Stimulated activated CD4-positive, alpha-beta T cell treated with anti-CD3 and anti-CD28 coated beads, Interleukin-12 subunit alpha, Interleukin-12 subunit beta, amount 100 ng/mL, for 48 hours (primary cell): ENCODE measurements around the gene ACOT13.
"Not testable (repeated sequence)": the region's sequence is repeated elsewhere in the genome, so short reads cannot be mapped to it uniquely, and the experiment has no call there.

Experiments
- DNase-seq, 3 donors: peaks; one replicate each; pipeline ENCODE4 v3.0.0-alpha.2; 2020; ENCODE audit warnings: low read depth in 2 of 3, low spot score in 1 of 3

The ACOT13 gene

GRCh38 chr6:24692003-24692402 lies 25.1 kb downstream of the ACOT13 start:
- DNase-seq: no peak

DNA sequence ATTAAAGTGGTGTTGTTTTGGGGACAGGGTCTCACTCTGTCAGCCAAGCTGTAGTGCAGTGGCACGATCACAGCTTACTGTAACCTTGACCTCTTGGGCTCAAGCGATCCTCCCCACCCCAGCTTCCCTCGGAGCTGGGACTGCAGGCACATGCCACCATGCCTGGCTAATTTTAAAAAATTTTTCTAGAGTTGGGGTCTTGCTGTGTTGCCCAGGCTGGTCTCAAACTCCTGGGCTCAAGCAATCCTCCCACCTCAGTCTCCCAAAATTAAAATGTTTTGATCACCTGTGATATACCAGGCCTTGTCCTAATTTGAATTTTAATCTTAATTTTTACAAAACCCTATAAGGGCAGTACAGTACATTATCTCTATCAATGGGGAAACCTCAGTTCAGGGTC lies 25.5 kb downstream of the ACOT13 start:
- DNase-seq: no peak

GRCh38 chr6:24692848-24693592 lies 26.1 kb downstream of the ACOT13 start:
- DNase-seq: no peak

- DNase-seq: no peak
Observed at GRCh38 chr6:24694198-24694597, 27.3 kb downstream of the ACOT13 start.

DNA sequence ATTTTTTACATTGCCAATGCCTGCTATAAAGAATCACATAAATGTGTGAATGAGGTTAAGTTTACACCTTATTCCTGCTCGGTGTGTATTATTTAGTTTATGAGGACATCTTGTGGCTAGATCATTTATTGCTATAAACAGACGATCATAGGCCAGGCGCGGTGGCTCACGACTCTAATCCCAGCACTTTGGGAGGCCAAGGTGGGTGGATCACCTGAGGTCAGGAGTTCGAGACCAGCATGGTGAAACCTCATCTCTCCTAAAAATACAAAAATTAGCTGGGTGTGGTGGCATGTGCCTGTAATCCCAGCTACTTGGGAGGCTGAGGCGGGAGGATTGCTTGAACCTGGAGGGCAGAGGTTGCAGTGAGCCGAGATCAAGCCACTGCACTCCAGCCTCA lies 28.8 kb downstream of the ACOT13 start:
- DNase-seq: peak; percentile 10 to 34 (median 14)

DNA sequence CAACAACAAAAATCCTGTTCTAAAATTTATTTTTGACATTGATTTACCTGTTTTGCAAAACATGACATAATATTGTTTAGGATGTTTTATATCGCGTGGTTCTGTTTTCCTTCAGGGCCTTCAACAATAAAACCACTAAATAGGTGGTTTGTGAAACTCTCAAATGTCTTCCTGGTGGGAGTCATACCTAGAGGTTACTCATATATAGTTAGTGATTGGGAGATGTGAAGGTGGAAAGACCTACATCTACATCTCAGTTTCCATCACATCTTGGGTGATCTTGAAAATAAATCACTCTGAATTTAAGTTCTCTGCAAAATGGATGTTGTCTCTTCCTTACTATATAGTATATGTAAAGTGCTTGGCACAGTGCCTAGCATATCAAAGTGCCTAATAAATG lies 29.2 kb downstream of the ACOT13 start:
- DNase-seq: no peak

- no peak for DNase-seq
Observed at GRCh38 chr6:24699521-24700359, 32.9 kb downstream of the ACOT13 start.

DNA sequence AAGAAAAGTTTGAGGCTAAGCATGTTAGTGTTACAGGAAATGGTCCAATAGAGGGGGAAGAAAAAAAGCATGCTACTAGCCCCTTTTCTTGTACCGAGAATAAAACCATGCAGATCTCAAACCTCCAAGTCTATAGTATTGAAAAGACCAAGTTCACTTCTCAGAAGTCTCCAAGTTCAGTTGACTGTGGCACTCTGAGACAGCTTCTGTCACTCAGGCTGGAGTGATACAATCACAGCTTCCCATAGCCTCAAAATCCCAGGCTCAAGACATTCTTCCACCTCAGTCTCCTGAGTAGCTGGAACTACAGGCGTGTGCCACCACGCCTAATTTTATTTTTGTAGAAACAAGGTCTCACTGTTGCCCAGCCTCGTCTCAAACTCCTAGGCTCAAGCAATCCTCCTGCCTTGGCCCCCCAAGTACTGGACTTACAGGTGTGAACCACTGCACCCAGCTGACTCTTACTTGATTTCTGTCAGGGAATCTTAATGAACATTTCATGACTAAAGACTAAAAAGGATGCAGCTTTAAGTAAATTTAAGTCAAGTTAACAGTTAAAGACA lies 35.9 kb downstream of the ACOT13 start:
- no peak for DNase-seq

- DNase-seq: no peak
Observed at GRCh38 chr6:24704468-24704867, 37.6 kb downstream of the ACOT13 start.

GRCh38 chr6:24708612-24709011 lies 41.7 kb downstream of the ACOT13 start:
- DNase-seq: no peak

GRCh38 chr6:24709014-24709711 lies 42.3 kb downstream of the ACOT13 start:
- DNase-seq: no peak

DNA sequence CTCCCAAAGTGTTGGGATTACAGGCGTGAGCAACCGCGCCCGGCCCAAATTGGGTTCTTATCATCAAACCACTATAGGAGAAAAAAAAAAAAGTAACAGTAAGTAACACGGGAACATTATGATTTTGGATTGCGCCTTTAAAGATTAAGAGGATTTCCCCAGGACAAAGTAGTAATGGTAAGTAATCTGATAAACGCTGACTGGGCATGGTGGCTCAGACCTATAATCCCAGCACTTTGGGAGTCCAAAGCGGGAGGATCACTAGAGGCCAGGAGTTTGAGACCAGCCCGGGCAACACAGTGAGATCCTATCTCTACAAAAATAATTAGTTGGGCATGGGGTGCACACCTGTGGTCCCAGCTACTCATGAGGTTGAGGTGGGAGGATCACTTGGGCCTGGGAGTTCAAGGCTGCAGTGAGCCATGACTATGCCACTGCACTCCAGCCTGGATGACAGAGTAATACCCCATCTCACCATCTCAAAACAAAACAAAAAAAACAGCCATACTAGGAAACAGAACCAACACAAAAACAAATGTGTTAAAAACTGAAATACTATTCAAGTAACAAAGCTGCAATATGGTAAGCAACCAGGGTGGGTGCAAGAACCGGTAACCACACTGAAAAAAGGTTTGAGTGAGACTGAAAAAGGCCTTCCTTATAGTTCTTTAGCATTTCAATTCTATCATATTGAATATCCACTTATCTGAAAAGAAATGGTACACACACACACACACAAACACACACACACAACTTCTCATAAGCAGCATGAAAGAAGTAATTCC lies 43.8 kb downstream of the ACOT13 start:
- DNase-seq: no peak

DNA sequence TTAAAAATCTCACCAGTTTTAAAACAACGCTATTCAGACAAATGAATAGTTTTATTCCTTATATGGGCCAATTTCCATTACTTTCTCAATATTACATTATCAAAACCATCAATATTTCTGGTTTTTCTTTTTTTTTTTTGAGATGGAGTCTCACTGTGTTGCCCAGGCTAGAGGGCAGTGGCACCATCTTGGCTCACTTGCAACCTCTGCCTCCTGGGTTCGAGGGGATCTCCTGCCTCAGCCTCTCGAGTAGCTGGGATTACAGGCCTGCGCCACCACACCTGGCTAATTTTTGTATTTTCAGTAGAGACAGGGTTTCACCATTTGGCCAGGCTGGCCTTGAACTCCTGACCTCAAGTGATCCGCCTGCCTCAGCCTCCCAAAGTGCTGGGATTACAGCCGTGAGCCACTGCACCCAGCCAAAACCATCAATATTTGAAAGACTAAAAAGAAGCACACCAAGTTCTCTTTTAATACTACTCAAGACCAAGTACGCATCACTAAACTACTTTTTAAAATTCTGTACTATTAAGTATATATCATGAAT lies 49.8 kb downstream of the ACOT13 start:
- not testable (repeated sequence) for DNase-seq

GRCh38 chr6:24718449-24719124 lies 51.7 kb downstream of the ACOT13 start:
- DNase-seq: no peak

- DNase-seq: peak; percentile 55 to 59 (median 55)
Observed at GRCh38 chr6:24719125-24719971, 52.5 kb downstream of the ACOT13 start, which contains the start of gene C6orf62. Gene C6orf62, minus strand, starts transcription at chr6:24719154. Its CDS starts 486 bp downstream, at chr6:24718668.

- DNase-seq: peak; percentile 56 to 67 (median 63)
Observed at GRCh38 chr6:24720131-24720603, 53.3 kb downstream of the ACOT13 start.

DNA sequence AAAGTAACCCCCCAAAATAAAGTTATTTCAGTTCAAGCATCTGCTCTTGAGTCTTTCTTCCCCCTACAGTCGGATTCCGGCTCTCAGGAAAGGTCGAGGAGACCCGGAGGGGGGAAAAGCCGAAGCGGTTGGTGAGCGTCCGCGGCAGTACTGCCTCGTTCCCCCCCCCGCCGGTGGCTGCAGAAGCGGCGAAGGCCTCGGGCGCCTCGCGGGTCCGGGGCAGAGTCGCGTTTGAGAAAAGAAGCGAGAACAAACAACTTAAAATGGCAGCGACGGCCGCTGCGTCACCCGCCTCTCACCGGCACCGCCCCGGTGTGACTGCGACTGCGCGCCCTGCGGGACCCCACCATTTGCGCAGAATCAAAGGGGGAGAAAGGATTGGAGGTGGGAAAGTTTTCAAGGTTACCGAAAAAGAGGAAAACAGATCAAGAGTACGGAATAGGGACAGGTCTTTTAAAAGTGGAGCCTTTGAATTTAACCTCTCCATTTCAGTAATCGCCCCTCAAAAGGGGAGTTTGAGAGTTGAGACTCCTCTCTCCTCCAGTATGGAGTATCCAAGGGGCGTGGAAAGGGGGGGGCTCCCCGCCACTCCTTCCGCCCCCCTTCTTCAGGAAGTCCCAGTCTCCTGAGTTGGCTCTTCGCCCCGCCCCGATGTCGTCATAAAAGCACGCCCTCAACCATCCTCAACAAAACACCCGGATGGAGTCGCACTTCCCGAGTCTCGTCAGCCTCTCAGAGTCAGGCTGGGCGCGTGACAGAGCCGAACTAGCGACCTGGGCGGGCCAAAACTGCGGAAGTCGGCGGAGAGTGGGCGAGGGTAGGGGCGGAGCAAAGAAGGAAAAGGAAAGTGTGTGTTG lies 54.0 kb downstream of the ACOT13 start:
- peak; percentile 99 to 100 (median 99) for DNase-seq
